Measurements from ENCODE around the gene HMX1. TPM values are rescaled to one million over a fixed set of nuclear protein-coding genes. Genes with fewer than 3 reads are reported as not detected.

HMX1 gene
- total and polyA plus RNA-seq, 10 of the 15 experiments (the other 5 are each of a cell fraction or from before 2014, with no cell fraction given), result not detected

DNA sequence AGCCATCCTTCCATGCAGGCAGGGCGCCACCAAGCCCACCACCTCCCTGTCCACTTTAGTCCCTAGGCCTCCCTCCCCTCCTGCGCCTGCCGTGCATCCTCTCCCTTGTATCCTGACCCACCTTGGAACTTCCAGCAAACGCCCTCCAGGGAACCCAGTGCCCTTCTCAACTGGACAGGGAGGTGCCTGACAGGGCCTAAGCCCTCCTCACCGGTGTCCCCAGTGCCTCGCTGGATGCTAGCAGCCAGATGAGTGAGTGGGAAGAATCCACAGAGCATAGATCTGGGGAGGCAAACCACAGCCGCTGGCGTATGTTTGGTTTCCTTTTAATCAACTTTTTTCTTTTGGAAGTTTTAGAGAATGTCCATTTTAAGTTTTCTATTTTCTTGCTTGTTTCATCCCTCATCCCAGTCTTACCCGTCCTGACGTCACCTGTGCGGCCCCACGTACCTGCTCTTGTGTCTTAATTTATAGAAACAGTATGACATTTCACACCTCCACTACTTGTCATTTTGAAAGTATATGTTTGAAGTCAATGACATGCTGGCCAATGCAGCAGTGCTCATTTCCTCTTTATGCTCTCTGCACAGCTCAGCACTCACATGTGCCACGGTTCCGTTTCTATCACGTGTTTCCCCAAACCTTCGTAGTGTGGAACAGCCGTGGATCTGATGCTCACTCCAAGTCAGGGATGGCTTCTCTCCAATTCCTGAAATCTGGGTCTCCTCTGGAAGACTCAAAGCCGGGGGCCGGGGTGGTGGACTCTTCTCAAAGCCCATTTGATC, 3.4 kb upstream of the HMX1 start:
- POLR2A ChIA-PET, result no interaction called here
- no peak for FAIRE-seq
- H3K27me3 ChIP-seq (replicated peaks in 1 of 2; ENCODE audit: control insufficient read depth in 2 of 2, insufficient read depth in 2 of 2, low read length in 1 of 2), result no peaks in the 10 kb centered on the region

DNA sequence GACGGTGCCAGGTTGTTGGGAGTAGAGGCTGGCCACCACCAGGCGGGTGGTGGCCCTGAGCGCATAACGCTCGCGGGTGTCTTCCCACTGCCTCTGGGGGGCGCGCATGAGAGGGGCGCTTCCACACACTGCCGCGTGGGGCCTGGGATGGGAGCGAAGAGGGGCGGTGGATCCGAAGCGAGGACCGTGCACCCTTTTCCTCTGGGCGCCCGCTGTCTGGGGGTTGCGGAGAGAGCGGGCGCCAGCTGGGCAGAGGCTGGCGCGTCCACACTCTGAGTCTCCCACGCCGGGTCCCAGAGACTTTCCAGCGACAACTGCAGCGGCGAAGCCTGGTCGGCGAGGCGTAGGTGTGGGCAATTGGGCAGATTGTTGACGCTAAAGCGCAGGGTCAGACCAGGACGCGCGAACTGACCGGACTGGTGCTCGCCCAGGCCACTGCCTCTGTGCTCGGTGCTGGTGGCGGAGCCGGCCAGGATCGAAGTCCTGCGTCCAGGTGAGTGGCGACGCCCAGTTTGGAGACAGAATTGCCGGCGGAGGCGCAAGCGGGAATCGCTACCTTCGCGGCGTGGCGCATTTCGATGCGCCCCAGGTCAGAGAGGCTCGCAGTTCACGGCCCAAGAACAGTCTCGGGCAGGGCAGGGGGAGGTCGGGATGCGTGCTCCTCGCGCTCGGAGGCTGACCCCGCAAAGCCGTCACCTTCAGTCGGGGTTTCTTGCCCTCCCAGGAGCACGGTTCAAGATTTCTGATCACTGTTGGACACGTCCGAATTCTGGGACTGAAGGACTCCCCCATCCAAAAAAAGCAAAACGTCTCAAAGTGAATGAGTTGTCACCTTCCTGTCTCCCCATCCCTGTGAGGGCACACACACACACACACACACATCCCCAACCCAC, 2.6 kb upstream of the HMX1 start:
- Histone ChIP-seq H3K27me3 (replicated peaks in 1 of 2; ENCODE audit: control insufficient read depth in 2 of 2, insufficient read depth in 2 of 2, low read length in 1 of 2) (0 out of 4 replicates have a peak, but pooled peaks cover 0 to 1% of the 10 kb centered on the region in 2 experiments), H2AFZ (ENCODE audit: control insufficient read depth, low read depth, low read length) (no peak overlapping the region), H3K9me3 (replicated peaks; ENCODE audit: control insufficient read depth, insufficient read depth, low read length) (peaks cover 2% of the 10 kb centered on the region; the same call in 1 of the 3 replicates), H3K4me2 (ENCODE audit: control insufficient read depth, insufficient read depth) (no peak overlapping the region), H3K27ac (ENCODE audit: control insufficient read depth, insufficient read depth) (no peak overlapping the region), H3K79me2 (ENCODE audit: control insufficient read depth, insufficient read depth, low read length) (no peaks in the 10 kb centered on the region), H3K36me3 (ENCODE audit: control insufficient read depth in 2 of 2, insufficient read depth in 2 of 2, low read length in 1 of 2) (no peaks in the 10 kb centered on the region; a peak in 1 of 4 replicates), H4K20me1 (ENCODE audit: control insufficient read depth, insufficient read depth) (no peaks in the 10 kb centered on the region), H3K4me3 (no peak overlapping the region), H3K9ac (ENCODE audit: control insufficient read depth, insufficient read depth, low read length) (no peak overlapping the region), H3K4me1 (ENCODE audit: control insufficient read depth, insufficient read depth, low read length) (no peaks in the 10 kb centered on the region)
- FAIRE-seq (no peak), DNase-seq (ENCODE audit: low read depth, low spot score) (no peak), ATAC-seq (no peak)
- ChIA-PET POLR2A (no interaction called here), RAD21 (ENCODE audit: unreplicated experiment) (no interaction called here), CTCF (no interaction called here), SMC1A (ENCODE audit: uncharacterized antibody, unreplicated experiment) (no interaction called here)
- no TSS peak for BruUV-seq (replicated peaks)
- intact Hi-C loops (cut with micrococcal nuclease; ENCODE audit: unreplicated experiment), result no loop called here
- in situ Hi-C loops (cut with MboI), result no loop called here
- WGBS (ENCODE audit: insufficient coverage, insufficient replicate concordance, low lambda C conversion rate, missing lambda C conversion rate), result 72% methylated on average over 68 of the region's 71 CpGs
- TF ChIP-seq FOS (IDR thresholded peaks at IDR 0.05; ENCODE audit: borderline replicate concordance, extremely low read depth, insufficient read length), result no peak
- TF ChIP-seq, protein P1, sequence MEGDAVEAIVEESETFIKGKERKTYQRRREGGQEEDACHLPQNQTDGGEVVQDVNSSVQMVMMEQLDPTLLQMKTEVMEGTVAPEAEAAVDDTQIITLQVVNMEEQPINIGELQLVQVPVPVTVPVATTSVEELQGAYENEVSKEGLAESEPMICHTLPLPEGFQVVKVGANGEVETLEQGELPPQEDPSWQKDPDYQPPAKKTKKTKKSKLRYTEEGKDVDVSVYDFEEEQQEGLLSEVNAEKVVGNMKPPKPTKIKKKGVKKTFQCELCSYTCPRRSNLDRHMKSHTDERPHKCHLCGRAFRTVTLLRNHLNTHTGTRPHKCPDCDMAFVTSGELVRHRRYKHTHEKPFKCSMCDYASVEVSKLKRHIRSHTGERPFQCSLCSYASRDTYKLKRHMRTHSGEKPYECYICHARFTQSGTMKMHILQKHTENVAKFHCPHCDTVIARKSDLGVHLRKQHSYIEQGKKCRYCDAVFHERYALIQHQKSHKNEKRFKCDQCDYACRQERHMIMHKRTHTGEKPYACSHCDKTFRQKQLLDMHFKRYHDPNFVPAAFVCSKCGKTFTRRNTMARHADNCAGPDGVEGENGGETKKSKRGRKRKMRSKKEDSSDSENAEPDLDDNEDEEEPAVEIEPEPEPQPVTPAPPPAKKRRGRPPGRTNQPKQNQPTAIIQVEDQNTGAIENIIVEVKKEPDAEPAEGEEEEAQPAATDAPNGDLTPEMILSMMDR (IDR thresholded peaks at IDR 0.05 in 2 of 3, conservative IDR thresholded peaks at IDR 0.05 in 1 of 3; ENCODE audit: control insufficient read depth in 2 of 3, extremely low read depth in 1 of 3, insufficient read depth in 1 of 3, low read depth in 3 of 3, low read length in 3 of 3), result no peak
- no peak for TF ChIP-seq NR2F1 (conservative IDR thresholded peaks at IDR 0.05)
- no peak for TF ChIP-seq CREM (IDR thresholded peaks at IDR 0.05; ENCODE audit: low read depth)
- no peak for TF ChIP-seq NRF1 (conservative IDR thresholded peaks at IDR 0.05; ENCODE audit: low read depth, low read length)
- no peak for TF ChIP-seq TBL1XR1 (IDR thresholded peaks at IDR 0.05; ENCODE audit: low read depth, low read length)
- no peak for TF ChIP-seq SMAD1 (IDR thresholded peaks at IDR 0.05; ENCODE audit: low read depth, partially characterized antibody)
- no peak for TF ChIP-seq RB1 (IDR thresholded peaks at IDR 0.05; ENCODE audit: borderline replicate concordance)
- TF ChIP-seq RELA (IDR thresholded peaks at IDR 0.05; ENCODE audit: borderline replicate concordance, partially characterized antibody), result no peak
- TF ChIP-seq CEBPB (IDR thresholded peaks at IDR 0.05; ENCODE audit: borderline replicate concordance in 1 of 2, low read depth in 2 of 2, low read length in 2 of 2), result no peak
- TF ChIP-seq TCF12 (IDR thresholded peaks at IDR 0.05; ENCODE audit: low read depth, low read length), result no peak
- TF ChIP-seq YY1 (IDR thresholded peaks at IDR 0.05; ENCODE audit: low read depth, low read length), result no peak
- no peak for TF ChIP-seq ZNF384 (IDR thresholded peaks at IDR 0.05; ENCODE audit: borderline replicate concordance, low read depth, low read length)

More for the DNA sequence above, 3.4 kb upstream of the HMX1 start:
- intact Hi-C loops (cut with micrococcal nuclease; ENCODE audit: unreplicated experiment) (no loop called here), in situ Hi-C loops (cut with MboI) (no loop called here)
- no peak overlapping the region for H3K4me2 ChIP-seq (ENCODE audit: control insufficient read depth, insufficient read depth)
- no peak overlapping the region for H3K27ac ChIP-seq (ENCODE audit: control insufficient read depth, insufficient read depth)
- WGBS (ENCODE audit: insufficient coverage, insufficient replicate concordance, low lambda C conversion rate, missing lambda C conversion rate), result 16% methylated on average over 18 of the region's 19 CpGs
- no TSS peak for BruUV-seq (replicated peaks)
- peak; percentile 47; the same call in 1 of the 2 replicates for TF ChIP-seq SPI1 (IDR thresholded peaks at IDR 0.05; ENCODE audit: borderline replicate concordance, insufficient read depth, low read depth, low read length)
- TF ChIP-seq HDAC2 (IDR thresholded peaks at IDR 0.05), result no peak
- no peak for TF ChIP-seq MYC (IDR thresholded peaks at IDR 0.05; ENCODE audit: insufficient read depth, insufficient read length, insufficient replicate concordance, low read length, severe bottlenecking)
- ATAC-seq (no peak), DNase-seq (ENCODE audit: low read depth, low spot score) (no peak)
- no peaks in the 10 kb centered on the region for H3K79me2 ChIP-seq (ENCODE audit: control insufficient read depth, insufficient read depth, low read length)
- no peak overlapping the region for H2AFZ ChIP-seq (ENCODE audit: control insufficient read depth, low read depth, low read length)
- peaks cover 2% of the 10 kb centered on the region; the same call in 1 of the 3 replicates for H3K9me3 ChIP-seq (replicated peaks; ENCODE audit: control insufficient read depth, insufficient read depth, low read length)
- H4K20me1 ChIP-seq (ENCODE audit: control insufficient read depth, insufficient read depth), result no peaks in the 10 kb centered on the region
- H3K36me3 ChIP-seq (ENCODE audit: control insufficient read depth in 2 of 2, insufficient read depth in 2 of 2, low read length in 1 of 2), result no peaks in the 10 kb centered on the region; a peak in 1 of 4 replicates
- no peak overlapping the region for H3K4me3 ChIP-seq
- no peaks in the 10 kb centered on the region for H3K4me1 ChIP-seq (ENCODE audit: control insufficient read depth, insufficient read depth, low read length)
- RAD21 ChIA-PET (ENCODE audit: unreplicated experiment), result no interaction called here
- H3K9ac ChIP-seq (ENCODE audit: control insufficient read depth, insufficient read depth, low read length), result no peak overlapping the region
- SMC1A ChIA-PET (ENCODE audit: uncharacterized antibody, unreplicated experiment), result no interaction called here
- CTCF ChIA-PET, result no interaction called here
